Measurements from ENCODE around the gene EEF2. TPM values are rescaled to one million over a fixed set of nuclear protein-coding genes. Genes with fewer than 3 reads are reported as not detected.
"Not testable (repeated sequence)": the region's sequence is repeated elsewhere in the genome, so short reads cannot be mapped to it uniquely, and the experiment has no call there.

Gene EEF2
- total and polyA plus RNA-seq, 12 donors, result 752 to 3,482 (median 2,119) TPM

- H3K27ac ChIP-seq, result no peak overlapping the region
Observed at GRCh38 chr19:3944018-3944721, 41.1 kb downstream of the EEF2 start.

GRCh38 chr19:3942790-3943409 lies 42.4 kb downstream of the EEF2 start:
- Histone ChIP-seq H3K27ac (no peak overlapping the region), H3K9me3 (replicated peaks in 1 of 3) (no peaks in the 10 kb centered on the region), H3K4me1 (replicated peaks in 1 of 2) (no peaks in the 10 kb centered on the region), H3K4me3 (no peak overlapping the region), H3K36me3 (replicated peaks in 1 of 2) (no peaks in the 10 kb centered on the region), H3K27me3 (no peaks in the 10 kb centered on the region)
- intact Hi-C loops (cut with DNase I), result no loop called here
- no peak for DNase-seq
- WGBS, 4 donors, result 81 to 91% (median 85%) methylated on average over 8 of the region's 8 CpGs
- no peak for TF ChIP-seq CTCF (IDR thresholded peaks at IDR 0.05)
- TF ChIP-seq POLR2A (IDR thresholded peaks at IDR 0.05), result no peak

More at GRCh38 chr19:3944018-3944721, 41.1 kb downstream of the EEF2 start:
- Histone ChIP-seq H3K4me1 (replicated peaks in 1 of 2) (no peaks in the 10 kb centered on the region), H3K36me3 (replicated peaks in 1 of 2) (no peaks in the 10 kb centered on the region), H3K9me3 (replicated peaks in 1 of 3) (no peaks in the 10 kb centered on the region), H3K27me3 (no peaks in the 10 kb centered on the region), H3K4me3 (no peak overlapping the region)
- TF ChIP-seq CTCF (IDR thresholded peaks at IDR 0.05) (no peak), POLR2A (IDR thresholded peaks at IDR 0.05) (no peak)
- WGBS, 4 donors, result 78 to 81% (median 79%) methylated on average over 11 of the region's 11 CpGs
- no peak for DNase-seq
- intact Hi-C loops (cut with DNase I), result no loop called here

- DNase-seq; H3K4me3 ChIP-seq; H3K36me3 ChIP-seq (replicated peaks in 1 of 2); H3K4me1 ChIP-seq (replicated peaks in 1 of 2); H3K27me3 ChIP-seq; H3K27ac ChIP-seq; H3K9me3 ChIP-seq (replicated peaks in 1 of 3); intact Hi-C loops (cut with DNase I): not testable (repeated sequence)
- 90 to 98% (median 94%) methylated on average over 15 to 22 of the region's 22 CpGs for WGBS, 4 donors
Observed at GRCh38 chr19:3938300-3938950, 46.8 kb downstream of the EEF2 start.

- Histone ChIP-seq H3K9me3 (replicated peaks in 1 of 3) (no peaks in the 10 kb centered on the region), H3K4me1 (replicated peaks in 1 of 2) (peaks cover 4 to 8% of the 10 kb centered on the region in 2 donors), H3K27ac (no peak overlapping the region), H3K27me3 (peaks cover 7% of the 10 kb centered on the region), H3K4me3 (no peak overlapping the region), H3K36me3 (replicated peaks in 1 of 2) (no peaks in the 10 kb centered on the region)
- intact Hi-C loops (cut with DNase I), result no loop called here
- DNase-seq, result no peak
- WGBS, 4 donors, result 79 to 91% (median 86%) methylated on average over 15 to 26 of the region's 29 CpGs
- TF ChIP-seq POLR2A (IDR thresholded peaks at IDR 0.05) (no peak), CTCF (IDR thresholded peaks at IDR 0.05) (no peak)
Observed at GRCh38 chr19:3936506-3937442, 48.5 kb downstream of the EEF2 start.

Measured in adrenal gland (tissue), 12 donors.